IPS DF 19.7 (cell line): ENCODE data around the gene EML2.
"Not testable (repeated sequence)": the region's sequence is repeated elsewhere in the genome, so short reads cannot be mapped to it uniquely, and the experiment has no call there.

ENCODE experiments used
- DNase-seq: peaks from one replicate; pipeline ENCODE4 v3.0.0-alpha.2; 2013; ENCODE audit warnings: low read depth, low spot score

The EML2 gene, protein sequence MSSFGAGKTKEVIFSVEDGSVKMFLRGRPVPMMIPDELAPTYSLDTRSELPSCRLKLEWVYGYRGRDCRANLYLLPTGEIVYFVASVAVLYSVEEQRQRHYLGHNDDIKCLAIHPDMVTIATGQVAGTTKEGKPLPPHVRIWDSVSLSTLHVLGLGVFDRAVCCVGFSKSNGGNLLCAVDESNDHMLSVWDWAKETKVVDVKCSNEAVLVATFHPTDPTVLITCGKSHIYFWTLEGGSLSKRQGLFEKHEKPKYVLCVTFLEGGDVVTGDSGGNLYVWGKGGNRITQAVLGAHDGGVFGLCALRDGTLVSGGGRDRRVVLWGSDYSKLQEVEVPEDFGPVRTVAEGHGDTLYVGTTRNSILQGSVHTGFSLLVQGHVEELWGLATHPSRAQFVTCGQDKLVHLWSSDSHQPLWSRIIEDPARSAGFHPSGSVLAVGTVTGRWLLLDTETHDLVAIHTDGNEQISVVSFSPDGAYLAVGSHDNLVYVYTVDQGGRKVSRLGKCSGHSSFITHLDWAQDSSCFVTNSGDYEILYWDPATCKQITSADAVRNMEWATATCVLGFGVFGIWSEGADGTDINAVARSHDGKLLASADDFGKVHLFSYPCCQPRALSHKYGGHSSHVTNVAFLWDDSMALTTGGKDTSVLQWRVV

DNA sequence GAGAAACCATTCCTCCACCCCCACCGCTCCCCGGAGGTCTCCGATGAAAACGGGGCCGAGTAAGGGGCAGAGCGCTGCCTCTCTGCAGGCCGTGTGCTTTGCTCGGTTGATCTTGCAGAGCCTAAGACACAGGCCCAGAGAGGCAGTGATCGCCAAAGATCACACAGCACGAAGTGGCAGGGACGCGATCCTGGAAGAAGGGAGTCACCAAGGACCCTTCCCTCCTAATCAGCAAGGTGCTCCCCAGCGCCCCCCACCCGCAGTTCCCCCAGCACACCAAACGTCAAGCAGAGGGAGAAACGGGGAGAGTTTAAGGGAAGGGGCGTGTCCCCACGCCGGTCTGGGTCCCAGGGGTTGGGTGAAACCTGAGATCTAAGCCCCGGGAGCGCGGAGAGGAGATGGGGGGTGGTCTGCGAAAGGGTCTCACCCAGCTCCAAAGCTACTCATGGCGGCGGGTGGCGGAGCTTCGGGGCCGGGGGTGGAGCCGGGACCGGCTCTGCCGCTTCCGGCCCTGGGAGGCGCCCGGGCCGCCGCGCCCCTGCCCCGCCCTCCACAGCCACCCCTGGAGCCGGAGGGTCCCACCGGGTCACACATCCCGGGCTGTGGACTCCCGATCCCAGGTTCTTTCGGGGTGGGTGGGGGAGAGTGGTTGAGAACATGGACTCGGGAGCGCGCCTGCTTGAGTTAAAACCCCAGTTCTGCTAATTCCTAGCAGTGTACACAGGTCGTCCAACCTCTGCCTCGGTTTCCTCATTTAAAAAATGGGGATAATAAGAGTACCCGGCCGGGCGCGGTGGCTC, at the start of gene EML2:
Gene EML2, minus strand, starts transcription at position 468 of the 800 bp plus-strand sequence. Its CDS starts 21 bp downstream, at position 447.
- no peak for DNase-seq

DNA sequence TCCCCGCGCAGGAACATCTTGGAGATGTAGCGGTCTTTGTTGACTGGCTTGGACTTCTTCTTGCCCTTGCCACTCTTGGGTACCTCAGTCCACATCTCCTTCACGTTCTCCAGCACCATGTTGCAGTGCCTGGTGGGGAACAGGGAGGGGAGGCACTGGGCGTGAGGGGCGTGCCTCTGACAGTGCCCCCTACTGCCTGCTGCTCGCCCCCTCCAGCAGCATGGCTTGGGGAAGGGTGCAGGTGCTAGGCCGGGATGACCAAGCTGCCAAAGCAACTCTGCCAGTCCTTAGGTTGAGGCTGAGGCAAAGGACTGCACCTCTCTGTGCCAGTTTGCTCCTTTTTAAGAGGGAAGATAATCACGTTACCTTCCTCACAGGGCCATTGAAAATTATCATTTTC, 48.4 kb upstream of the EML2 start:
- DNase-seq: no peak

DNA sequence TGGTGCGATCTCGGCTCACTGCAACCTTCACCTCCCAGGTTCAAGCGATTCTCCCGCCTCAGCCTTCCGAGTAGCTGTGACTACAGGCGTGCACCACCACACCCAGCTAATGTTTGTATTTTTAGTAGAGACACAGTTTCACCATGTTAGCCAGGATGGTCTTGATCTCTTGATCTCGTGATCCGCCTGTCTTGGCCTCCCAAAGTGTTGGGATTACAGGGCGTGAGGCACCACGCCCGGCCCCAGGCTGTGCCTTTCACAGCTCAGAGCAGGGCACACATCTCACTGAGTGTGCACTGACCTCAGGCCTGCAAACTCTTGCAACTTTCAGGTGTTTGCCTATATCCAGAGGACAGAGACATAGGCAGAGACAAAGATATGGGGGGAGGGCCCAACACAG, 45.8 kb upstream of the EML2 start:
- not testable (repeated sequence) for DNase-seq

DNA sequence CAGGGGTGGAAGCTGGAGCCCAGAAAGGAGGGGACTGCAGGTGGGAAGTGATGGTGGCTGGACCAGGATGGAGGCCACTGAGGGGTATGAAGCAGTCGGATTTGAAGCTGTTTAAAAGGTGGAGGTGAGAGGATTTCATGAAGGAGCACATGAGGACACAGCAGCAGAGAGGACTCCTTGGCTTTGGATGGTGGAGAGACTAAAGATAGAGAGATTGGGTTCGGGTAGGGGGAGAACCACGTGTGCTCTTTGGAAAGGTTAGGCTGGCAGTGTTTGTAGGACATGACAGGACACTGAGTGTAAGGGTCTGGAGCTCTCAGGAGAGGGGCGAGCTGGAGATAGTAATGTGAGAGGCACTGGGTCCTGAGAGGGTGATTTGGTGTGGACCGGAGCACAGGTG, 43.7 kb upstream of the EML2 start:
- DNase-seq: no peak

DNA sequence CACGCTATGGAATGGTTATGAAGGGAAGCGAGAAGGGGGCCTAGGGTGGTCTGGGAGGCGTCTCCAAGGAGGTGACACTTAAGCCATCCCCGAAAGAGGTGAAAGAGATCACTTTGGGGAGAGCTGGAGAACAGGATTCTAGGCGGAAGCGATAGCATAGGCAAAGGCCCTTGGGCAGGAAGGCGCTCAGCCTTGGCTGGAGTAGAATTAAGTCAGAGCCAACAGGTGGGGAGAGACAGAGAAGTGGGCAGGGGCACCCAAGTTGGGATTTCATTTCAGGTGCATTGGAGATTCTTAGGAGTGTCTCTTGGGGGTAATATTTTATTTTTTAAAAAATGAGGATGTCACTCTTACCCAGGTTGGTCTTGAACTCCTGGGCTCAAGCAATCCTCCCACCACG, 42.9 kb upstream of the EML2 start:
- DNase-seq: no peak

DNA sequence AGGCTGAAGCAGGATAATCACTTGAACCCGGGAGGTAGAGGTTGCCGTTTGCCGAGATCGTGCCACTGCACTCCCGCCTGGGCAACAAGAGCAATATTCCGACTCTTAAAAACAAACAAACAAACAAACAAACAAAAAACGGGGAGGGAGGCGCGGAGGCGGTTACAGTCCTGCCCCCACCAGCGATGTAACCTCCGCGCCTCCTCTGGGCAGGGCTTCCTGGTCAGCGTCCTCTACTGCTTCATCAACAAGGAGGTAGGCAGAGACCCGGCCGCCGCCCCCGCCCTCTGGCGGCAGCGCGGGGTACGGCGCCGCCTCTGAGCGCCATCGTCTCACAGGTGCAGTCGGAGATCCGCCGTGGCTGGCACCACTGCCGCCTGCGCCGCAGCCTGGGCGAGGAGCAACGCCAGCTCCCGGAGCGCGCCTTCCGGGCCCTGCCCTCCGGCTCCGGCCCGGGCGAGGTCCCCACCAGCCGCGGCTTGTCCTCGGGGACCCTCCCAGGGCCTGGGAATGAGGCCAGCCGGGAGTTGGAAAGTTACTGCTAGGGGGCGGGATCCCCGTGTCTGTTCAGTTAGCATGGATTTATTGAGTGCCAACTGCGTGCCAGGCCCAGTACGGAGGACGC, 42.3 kb upstream of the EML2 start:
- DNase-seq: no peak

DNA sequence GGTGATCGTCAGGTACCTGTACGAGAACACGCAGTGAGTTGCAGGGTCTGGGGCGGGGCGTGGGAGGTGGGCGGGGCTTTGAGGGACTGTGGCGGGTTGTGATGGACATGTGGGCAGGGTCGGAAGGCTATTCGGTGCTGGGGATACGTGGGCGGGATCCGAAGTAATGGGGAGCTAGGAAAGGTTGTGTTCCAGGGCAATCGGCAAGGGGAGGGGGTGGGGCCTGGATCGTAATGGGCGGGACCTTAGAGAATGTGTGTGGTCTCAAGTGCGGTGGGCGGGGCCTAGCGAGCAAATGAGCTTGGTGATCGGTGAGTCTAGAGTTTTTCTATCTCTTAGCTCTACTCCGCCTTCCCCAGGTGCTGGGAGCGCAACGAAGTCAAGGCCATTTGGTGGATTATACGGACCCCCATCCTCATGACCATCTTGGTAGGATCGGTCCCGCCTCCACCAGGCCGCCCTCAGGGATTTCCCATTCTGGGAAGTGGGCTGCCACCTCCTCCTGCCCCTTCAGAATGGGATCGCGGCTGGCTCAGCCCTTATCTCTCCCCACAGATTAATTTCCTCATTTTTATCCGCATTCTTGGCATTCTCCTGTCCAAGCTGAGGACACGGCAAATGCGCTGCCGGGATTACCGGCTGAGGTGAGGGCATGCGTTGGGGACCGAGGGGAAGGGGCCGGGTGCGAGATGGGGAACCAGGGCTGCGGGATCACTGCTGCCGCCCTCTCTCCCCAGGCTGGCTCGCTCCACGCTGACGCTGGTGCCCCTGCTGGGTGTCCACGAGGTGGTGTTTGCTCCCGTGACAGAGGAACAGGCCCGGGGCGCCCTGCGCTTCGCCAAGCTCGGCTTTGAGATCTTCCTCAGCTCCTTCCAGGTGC, 38.4 kb upstream of the EML2 start:
- peak; percentile 96 for DNase-seq

DNA sequence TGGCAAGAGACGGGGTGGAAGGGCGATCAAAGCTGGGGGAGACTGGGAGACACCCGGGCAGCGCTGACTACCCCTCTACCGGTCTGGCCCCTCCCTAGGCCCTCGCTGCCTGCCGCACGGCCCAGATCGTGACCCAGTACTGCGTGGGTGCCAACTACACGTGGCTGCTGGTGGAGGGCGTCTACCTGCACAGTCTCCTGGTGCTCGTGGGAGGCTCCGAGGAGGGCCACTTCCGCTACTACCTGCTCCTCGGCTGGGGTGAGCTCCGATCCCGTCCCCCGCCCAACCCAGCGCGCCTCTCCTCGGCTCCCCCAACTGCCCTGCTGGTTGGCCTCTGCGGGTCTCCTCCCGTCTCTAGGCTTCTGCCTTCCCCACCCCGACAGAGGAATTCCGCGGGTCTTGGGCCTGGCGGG, 37.7 kb upstream of the EML2 start:
- DNase-seq: no peak

DNA sequence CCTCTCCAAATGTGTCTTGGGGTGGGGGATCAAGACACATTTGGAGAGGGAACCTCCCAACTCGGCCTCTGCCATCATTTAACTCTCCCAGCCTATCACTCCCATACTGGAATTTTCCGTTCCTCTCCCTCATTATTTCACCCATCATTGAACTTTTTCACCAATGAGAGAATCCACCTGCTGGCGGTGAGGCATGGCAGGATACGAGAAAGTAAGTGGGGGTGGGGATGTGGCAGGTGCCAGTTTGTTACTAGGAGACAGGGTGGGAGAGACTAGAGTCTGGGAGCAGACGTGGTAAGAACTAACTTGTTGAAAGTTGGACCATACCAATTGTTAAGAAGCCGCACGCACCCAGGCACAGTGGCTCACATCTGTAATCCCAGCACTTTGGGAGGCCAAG, 35.7 kb upstream of the EML2 start:
- DNase-seq: no peak

DNA sequence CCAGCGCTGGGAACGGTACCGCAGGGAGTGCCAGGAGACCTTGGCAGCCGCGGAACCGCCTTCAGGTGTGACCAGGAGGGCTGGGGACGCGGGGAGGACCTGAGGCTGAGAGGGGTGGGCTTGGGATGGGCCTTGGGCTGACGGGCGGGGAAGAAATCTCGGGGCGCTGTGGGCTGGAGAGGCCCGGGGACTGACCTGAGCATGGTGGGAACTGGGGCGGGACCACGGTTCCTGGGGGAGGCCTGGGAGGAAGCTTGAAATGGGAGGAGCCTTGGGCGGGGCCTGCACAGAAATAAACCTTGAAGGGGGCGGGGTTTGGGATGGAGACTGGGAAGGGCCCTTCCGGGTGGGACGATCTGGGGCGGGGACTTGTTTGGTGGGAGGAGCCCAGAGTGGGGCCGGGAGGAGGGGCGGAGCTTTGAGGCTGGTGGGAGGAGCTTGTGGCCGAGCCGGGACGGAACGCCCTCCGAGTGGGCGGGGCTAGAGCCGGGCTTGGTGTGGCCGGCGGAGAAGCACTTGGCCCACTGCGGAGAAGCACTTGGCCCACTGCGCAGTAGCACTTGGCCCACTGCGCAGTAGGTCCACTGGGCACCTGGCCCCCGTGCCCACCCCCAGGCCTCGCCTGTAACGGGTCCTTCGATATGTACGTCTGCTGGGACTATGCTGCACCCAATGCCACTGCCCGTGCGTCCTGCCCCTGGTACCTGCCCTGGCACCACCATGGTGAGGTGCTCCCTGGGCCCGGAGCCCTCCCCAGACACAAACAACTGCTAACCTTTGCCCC, 31.7 kb upstream of the EML2 start:
- no peak for DNase-seq

DNA sequence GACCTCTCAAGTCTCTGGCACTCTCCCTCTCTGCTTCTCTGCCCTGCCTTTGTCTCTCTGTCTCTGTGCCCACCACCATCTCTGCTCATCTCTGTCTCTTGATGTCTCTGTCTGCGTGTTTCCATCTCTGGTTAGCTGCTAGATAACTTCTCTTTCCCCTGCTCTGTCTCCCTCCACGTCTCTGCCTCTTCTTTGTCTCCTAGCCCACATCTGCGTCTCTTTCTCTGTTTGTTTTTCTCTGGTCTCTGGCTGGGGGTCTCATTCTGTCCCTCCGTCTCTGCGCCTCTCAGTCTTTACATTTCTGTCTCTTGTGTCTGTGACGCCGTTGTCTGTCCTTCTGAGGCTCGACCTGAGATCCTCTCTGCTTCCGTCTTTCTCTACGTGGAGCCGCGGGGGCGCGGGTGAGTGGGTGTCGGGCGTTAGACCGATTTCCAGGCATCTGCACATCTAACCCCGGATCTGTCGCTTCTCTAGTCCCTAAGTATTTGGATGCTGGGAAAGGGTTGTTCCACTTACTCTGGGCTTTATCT, 29.2 kb upstream of the EML2 start:
- no peak for DNase-seq

DNA sequence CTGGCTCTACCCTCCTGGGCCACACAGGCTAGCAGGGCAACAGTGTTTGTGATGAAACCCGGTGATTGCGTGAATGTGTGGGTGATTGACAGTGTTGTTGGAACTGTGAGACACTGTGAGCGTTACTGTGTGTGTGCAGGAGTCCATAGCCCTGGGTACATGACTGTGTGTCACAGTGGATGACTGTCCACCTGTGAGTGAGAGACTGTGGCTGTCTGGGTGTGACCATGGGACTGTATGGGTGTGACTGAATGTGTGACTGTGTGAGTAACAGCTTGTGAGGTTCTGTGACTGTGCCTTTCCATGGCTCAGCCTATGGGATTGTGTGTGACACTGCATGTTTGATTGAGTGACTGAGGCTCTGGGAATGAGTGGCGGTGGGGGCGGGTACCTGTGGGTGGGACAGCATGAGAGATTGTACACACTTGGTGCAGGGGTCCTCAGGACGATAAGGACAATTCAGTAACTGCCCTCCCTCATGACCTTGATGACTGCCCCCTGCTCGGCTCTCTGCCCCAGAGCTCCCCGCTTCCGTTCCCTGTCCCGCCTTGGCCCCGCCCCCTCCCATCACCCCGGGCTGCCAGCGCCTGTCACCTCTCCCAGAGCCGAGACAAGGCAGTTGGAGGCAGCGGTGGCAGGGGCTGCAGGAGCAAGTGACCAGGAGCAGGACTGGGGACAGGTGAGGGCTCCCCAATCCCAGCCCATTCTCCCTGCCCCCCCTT, 28.6 kb upstream of the EML2 start, which contains the start of gene GIPR:
Gene GIPR, plus strand, starts transcription at position 602 of the 722 bp plus-strand sequence. CDS start 1,300 bp downstream, outside the sequence.
- DNase-seq: no peak

DNA sequence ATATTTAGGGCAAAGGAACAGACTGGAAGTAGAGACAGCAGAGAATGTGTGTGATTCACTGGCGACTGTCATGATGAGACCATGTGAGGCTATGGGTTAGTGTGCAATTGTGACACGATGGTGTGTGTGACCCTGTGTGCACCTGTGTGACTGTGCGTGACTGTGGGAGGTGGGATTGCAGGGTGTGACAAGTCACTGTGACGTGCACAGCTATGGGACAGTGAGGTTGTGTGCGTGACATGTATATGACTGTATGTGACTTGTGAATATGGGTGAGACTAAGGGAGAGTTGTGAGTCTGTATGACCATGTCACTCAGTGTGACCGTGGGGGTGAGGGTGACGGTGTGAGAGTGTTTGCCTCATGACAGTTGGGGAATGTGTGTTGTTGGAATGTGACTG, 25.4 kb upstream of the EML2 start:
- no peak for DNase-seq

DNA sequence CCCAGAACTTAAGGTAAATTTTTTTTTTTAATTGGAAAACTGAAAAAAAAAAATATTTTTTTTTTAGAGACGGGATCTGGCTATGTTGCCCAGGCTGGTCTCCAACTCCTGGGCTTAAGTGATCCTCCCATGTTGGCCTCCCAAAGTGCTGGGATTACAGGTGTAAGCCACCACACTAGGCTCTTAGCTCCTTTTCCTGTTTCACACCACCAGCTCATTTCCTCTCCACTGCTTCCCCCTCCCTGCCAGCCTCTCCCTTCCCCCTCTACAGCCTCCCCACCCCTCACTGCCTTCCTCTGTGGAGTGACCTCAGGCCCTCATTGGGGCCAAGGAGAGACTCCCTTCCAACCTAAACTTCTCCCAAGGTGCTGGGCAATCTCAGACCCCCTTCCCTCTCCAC, 24.6 kb upstream of the EML2 start:
- DNase-seq: no peak

DNA sequence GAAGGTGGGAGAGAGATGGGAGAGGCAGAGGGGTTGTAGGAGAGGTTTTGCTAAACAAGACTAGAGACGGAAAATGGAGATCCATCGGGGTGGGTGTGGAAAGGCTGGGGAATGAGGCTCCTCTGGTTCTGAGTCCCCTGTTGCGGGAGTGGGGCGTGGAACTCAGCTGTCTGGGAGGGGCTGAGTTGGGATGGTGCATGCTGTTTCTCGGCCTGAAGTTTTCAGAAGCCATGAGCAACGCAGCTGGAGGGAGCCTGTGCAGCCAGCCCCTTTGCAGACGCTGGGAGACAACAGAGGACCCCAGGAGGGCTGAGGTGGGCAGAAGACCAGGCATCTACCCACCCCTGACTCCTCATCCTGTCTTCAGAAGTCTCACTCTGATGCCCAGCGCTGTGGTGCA, 21.4 kb upstream of the EML2 start:
- no peak for DNase-seq

DNA sequence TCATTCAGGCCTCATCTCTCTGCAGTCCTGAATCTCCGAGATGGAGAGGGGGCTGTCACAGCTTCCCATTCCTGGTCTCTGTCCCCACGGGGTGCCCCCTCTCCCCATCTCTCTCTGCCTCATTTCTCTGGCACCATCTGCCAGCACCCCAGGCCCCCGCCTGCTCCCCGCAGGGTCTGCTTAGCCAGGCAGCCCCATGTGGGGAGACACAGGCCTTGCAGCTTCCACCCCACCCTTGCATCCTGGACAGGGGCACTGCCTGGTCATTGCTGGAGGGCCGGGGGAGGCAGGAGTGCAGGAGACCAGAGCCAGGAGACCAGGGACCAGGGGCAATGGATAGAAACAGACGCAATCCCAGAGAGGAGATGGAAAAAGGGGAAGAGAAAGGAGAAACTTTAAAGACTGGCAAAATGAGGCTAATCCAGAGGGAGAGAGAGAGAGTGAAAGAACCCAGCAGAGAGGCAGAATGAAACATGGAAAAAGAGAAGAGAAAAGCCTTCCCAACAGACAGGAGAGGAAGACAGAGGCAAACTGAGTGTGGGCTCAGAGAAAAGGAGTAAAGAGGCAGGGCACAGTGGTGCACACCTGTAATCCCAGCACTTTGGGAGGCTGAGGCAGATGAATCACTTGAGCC, 20.0 kb upstream of the EML2 start:
- DNase-seq: no peak

DNA sequence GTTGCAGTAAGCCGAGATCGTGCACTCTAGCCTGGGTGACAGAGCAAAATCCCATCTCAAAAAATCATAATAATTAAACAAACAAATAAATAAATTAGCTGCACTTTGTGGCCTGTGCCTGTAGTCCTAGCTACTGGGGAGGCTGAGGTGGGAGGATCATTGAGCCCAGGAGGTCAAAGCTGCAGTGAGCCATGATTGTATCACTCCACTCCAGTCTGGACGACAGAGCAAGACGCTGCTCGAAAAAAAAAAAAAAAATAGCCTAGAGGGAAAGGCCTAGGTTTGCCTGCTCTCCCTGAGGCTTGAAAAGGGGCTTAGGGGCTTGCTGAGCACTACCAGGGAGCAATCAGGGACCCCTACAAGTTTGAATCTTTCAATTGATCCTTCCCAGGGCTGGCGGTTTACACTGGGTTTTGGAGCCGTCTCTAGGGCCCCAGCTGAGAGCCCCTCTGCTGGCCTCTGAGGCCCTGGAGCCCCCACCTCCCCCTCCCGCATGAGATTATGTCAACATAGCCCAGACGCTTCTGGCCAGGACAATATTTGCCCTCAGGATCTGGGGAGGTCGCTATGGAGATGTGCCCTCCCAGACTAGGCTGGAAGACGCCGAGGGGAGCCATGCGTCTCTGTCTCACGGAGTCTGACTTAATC, 18.4 kb upstream of the EML2 start:
- no peak for DNase-seq

DNA sequence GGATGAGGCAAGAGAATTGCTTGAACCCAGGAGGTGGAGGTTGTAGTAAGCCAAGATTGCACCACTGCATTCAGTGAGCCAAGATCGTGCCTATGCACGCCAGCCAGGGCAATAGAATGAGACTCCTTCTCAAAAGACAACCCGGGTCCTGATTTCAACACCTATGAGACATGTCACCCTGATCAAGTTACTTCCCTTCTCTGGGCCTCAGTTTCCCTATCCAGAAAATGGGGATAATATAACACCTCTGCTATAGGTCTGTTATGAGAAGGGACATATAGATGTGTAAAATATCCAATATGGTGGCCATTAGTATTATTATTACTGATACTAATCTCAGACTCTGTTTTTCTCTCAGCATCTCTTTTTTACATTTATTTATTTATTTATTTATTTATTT, 15.9 kb upstream of the EML2 start:
- no peak for DNase-seq
